Esophagus mucosa (tissue), 1 donor: ENCODE results near the gene TSPAN11. TPM values are rescaled to one million over a fixed set of nuclear protein-coding genes. Genes with fewer than 3 reads are reported as not detected.

Source experiments
- ATAC-seq: fragments of 200-7000 bp; cut with Tn5 transposase; one replicate; pipeline ENCODE4 v1.9.1; 2020
- total RNA-seq: library from RNA; stranded (reverse); gene quantifications from one replicate; pipeline ENCODE4 v1.2.4, GENCODE V29; 2023
- donor health status: DM: yes; HTN: yes; CAD: no.

TSPAN11 gene
- total RNA-seq, 1 donor from 2014 or later = 0.72 TPM

GRCh38 chr12:30962047-30962446, 35.5 kb downstream of the TSPAN11 start:
- ATAC-seq = no peak

- no peak for ATAC-seq
These were observed 37.4 kb downstream of the TSPAN11 start for GRCh38 chr12:30963709-30964564.

- ATAC-seq = no peak
These were observed 38.5 kb downstream of the TSPAN11 start for GRCh38 chr12:30964896-30965612.

GRCh38 chr12:30965613-30965985, 39.1 kb downstream of the TSPAN11 start:
- ATAC-seq = no peak

- no peak for ATAC-seq
These were observed 40.5 kb downstream of the TSPAN11 start for GRCh38 chr12:30967026-30967425.

- no peak for ATAC-seq
These were observed 41.7 kb downstream of the TSPAN11 start for GRCh38 chr12:30968211-30968610.

- no peak for ATAC-seq
These were observed 42.5 kb downstream of the TSPAN11 start for GRCh38 chr12:30969006-30969405.

- no peak for ATAC-seq
These were observed 43.3 kb downstream of the TSPAN11 start for GRCh38 chr12:30969606-30970395.

GRCh38 chr12:30970559-30971197, 44.1 kb downstream of the TSPAN11 start:
- peak; percentile 50 for ATAC-seq

GRCh38 chr12:30972035-30972434, 45.5 kb downstream of the TSPAN11 start:
- ATAC-seq = no peak

- ATAC-seq = no peak
These were observed 46.6 kb downstream of the TSPAN11 start for GRCh38 chr12:30973175-30973574.

- no peak for ATAC-seq
These were observed 47.3 kb downstream of the TSPAN11 start for GRCh38 chr12:30973830-30974229.

GRCh38 chr12:30974746-30975500, 48.4 kb downstream of the TSPAN11 start:
- no peak for ATAC-seq

- ATAC-seq = no peak
These were observed 49.0 kb downstream of the TSPAN11 start for GRCh38 chr12:30975581-30975980.

- no peak for ATAC-seq
These were observed 49.7 kb downstream of the TSPAN11 start for GRCh38 chr12:30976206-30976605.

GRCh38 chr12:30977124-30977523, 50.6 kb downstream of the TSPAN11 start:
- no peak for ATAC-seq

- no peak for ATAC-seq
These were observed 51.2 kb downstream of the TSPAN11 start for GRCh38 chr12:30977537-30978349.

GRCh38 chr12:30978639-30979038, 52.1 kb downstream of the TSPAN11 start:
- ATAC-seq = no peak

- no peak for ATAC-seq
These were observed 53.1 kb downstream of the TSPAN11 start for GRCh38 chr12:30979371-30980259.
